K562 (cell line): ENCODE data around the gene QKI.

ENCODE experiments used
- CLOCK ChIP-seq: fragments of 250-450 bp; sonication (Bioruptor Pico); IDR thresholded peaks from 2 replicates; pipeline ENCODE4 v1.4.0; 2020; ENCODE audit warnings: mild to moderate bottlenecking, moderate library complexity, borderline replicate concordance
- CTCF ChIP-seq, 3 experiments: IDR thresholded peaks in 2 of 3; conservative IDR thresholded peaks in 1 of 3; 2 replicates each; pipeline ENCODE4 v1.5.1; 2011 to 2012; ENCODE audit warnings: low read length in 3 of 3, mild to moderate bottlenecking in 3 of 3, control low read depth in 2 of 3, improper control_type of control experiment in 1 of 3, inconsistent platforms in 1 of 3, low read depth in 1 of 3, mixed read lengths in 1 of 3, moderate library complexity in 1 of 3; ENCODE audit not compliant: insufficient read depth in 2 of 3
- HNRNPLL ChIP-seq: fragments of 200-400 bp; formaldehyde crosslinking; IDR thresholded peaks from 2 replicates; pipeline ENCODE4 v1.6.1; 2017; ENCODE audit warnings: low read length, low read depth, mild to moderate bottlenecking; ENCODE audit not compliant: poor library complexity, severe bottlenecking
- POLR2A ChIP-seq: fragments of 450-650 bp; conservative IDR thresholded peaks from 2 replicates; pipeline ENCODE4 v1.6.1; 2016
- STAT5B ChIP-seq: fragments of 250-450 bp; sonication (Bioruptor Pico); IDR thresholded peaks from 2 replicates; pipeline ENCODE4 v1.8.0; 2021; ENCODE audit warnings: mild to moderate bottlenecking, inconsistent platforms
- TCF3 ChIP-seq: sonication (generic); formaldehyde crosslinking; IDR thresholded peaks from 2 replicates; pipeline ENCODE4 v1.4.0; 2020; ENCODE audit warnings: mild to moderate bottlenecking, missing genetic modification reagents
- YY1 ChIP-seq, 3 experiments: IDR thresholded peaks; 2 replicates each; pipeline ENCODE4 v1.6.1; 2011; ENCODE audit warnings: low read length in 2 of 3, mild to moderate bottlenecking in 2 of 3, moderate library complexity in 2 of 3, borderline replicate concordance in 1 of 3, control low read depth in 1 of 3, low read depth in 1 of 3; ENCODE audit not compliant: insufficient read depth in 3 of 3, insufficient replicate concordance in 2 of 3, control insufficient read depth in 1 of 3, insufficient read length in 1 of 3; ENCODE audit errors: extremely low read depth in 1 of 3

- no peak for TF ChIP-seq STAT5B (CRISPR knock-in tag)
- TF ChIP-seq YY1 (IDR thresholded peaks at IDR 0.05; ENCODE audit: borderline replicate concordance in 1 of 3, control insufficient read depth in 1 of 3, extremely low read depth in 1 of 3, insufficient read depth in 3 of 3, insufficient read length in 1 of 3, insufficient replicate concordance in 2 of 3, low read depth in 1 of 3, low read length in 2 of 3), result no peak
- TF ChIP-seq CLOCK (CRISPR knock-in tag), result no peak
- TF ChIP-seq CTCF (IDR thresholded peaks at IDR 0.05 in 2 of 3, conservative IDR thresholded peaks at IDR 0.05 in 1 of 3; ENCODE audit: insufficient read depth in 2 of 3, low read depth in 1 of 3, low read length in 3 of 3), result no peak
- TF ChIP-seq HNRNPLL, result no peak
- no peak for TF ChIP-seq TCF3
- TF ChIP-seq POLR2A, result no peak
Observed at GRCh38 chr6:163422550-163422949, 8.0 kb downstream of the QKI start.
